Activated CD4-positive, alpha-beta T cell treated with anti-CD3 and anti-CD28 coated beads, Interleukin-2, amount 50 U/mL, for 24 hours (primary cell): ENCODE data around the gene MED25.
"Not testable (repeated sequence)": the region's sequence is repeated elsewhere in the genome, so short reads cannot be mapped to it uniquely, and the experiment has no call there.

Source experiments
- DNase-seq, 2 donors: peaks; one replicate each; pipeline ENCODE4 v3.0.0-alpha.2; 2020; ENCODE audit warnings: low read depth in 1 of 2, low spot score in 1 of 2

The MED25 gene

DNA sequence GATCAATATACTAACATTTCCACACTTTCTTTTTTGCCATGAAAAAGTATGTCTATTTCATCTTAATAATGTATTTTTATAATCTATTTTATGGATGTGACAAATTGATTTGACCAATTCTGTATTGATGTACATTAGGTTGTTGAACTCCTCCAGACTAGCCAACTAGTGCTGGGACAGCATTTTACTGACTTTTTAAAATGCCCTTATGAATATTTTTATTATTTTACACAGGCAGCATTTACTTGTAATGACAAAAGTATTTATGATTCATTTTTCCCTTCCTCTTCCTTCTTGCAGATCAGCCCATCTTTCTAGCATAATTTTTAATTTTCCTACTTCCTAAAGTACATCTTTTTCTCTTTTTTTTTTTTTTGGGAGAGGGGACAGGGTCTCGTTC lies 4.1 kb upstream of the MED25 start:
- no peak for DNase-seq

DNA sequence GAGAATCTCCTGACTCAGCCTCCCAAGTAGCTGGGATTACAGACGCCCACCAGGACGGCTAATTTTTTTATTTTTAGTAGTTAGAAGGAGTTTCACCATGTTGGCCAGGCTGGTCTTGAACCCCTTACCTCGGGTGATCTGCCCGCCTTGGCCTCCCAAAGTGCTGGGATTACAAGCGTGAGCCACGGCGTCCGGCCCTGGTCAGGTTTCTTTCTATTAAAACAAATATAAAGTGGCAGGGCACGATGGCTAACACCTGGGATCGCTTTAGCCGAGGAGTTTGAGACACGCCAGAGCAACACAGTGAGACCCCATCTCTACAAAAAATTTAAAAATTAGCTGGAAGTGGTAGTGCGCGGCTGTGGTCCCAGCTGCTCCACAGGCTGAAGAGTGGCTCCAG lies 1.5 kb upstream of the MED25 start:
- DNase-seq = no peak

DNA sequence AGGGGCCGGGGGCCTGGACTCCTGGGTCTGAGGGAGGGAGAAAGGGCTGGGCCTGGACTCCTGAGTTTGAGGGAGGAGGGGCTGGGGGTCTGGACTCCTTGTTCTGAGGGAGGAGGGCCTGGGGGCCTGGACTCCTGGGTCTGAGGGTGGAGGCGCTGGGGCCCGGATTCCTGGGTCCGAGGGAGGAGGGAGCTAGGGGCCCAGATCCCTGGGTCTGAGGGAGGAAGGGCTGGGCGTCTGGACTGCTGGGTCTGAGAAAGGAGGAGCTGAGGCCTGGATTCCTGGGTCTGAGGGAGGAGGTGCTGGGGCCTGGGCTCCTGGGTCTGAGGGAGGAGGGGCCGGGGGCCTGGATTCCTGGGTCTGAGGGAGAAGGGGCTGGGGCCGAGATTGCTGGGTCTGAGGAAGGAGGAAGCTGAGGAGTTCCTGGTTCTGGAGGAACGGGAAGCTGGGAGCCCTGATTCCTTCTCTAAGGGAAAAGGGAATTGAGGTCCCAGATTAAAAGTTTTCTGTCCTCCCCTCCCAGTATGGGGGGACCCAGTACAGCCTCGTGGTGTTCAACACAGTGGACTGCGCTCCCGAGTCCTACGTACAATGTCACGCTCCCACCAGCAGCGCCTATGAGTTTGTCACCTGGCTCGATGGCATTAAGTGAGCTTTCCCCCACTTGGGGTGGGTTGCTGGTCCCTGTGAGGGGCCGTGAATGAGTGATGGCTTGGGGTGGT lies 721 bp downstream of the MED25 start:
- DNase-seq = no peak

DNA sequence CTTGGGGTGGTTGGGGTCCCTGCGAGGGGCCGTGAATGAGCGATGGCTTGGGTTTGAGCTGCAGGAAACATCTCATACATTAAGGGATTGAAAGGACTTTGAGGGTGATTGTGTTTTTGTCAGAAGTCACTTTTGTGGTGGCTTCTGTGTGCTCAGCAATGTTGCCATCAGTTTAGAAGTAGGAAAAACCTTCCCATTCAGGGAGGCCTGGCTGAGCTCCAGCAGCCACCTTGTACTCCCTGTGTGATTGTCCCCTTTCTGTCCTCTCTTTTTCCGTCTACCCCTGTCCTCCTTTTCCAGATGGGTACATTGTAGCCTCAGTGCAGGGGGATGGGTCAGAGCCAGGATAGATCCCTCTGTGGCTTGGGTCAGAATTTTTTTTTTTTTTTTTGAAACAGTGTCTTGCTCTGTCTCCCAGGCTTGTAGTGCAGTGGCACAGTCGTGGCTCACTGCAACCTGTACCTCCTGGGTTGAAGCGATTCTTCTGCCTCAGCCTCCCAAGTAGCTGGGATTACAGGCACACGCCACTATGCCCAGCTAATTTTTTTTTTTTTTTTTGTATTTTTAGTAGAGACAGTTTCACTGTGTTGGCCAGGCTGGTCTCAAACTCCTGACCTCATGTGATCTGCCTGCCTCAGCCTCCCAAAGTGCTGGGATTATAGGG lies 1.5 kb downstream of the MED25 start:
- not testable (repeated sequence) for DNase-seq

DNA sequence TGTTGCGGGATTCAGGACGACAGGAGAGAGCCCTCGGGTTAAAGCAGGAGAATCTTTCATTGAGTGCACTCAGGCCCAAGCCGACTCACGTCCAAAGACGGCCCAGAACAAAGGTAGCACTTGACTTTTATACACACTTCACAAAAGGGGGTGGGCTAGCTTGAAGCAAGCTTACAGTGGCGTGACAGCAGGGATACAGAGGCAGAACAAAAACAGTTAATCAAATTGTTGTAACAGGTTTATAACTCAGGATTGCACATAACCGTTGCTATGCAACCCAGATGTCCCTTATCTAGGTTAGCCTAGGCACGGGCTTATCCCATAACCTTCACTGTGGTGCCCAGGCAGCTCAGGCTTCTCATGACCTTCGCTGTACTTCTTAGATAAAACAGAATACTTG lies 2.0 kb downstream of the MED25 start:
- no peak for DNase-seq

DNA sequence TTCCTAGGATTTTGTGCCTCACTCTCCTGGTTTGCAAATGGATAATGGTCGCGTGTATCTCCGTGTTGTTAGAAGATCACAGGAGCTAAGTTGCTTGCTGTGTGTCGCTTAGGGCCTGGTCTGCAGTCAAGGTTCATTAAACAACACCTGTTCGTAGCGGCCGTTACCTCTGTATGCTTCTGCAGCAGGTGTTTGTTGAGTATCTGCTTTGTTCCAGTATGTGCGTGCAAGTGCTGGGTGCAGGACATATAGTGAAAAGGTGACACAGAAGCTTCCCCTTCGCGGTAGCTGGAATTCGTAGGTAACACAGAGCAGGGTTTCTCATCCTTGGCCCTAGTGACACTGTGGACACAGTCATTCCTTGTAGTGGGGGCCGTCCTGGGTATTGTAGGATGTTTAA lies 5.4 kb downstream of the MED25 start:
- no peak for DNase-seq

DNA sequence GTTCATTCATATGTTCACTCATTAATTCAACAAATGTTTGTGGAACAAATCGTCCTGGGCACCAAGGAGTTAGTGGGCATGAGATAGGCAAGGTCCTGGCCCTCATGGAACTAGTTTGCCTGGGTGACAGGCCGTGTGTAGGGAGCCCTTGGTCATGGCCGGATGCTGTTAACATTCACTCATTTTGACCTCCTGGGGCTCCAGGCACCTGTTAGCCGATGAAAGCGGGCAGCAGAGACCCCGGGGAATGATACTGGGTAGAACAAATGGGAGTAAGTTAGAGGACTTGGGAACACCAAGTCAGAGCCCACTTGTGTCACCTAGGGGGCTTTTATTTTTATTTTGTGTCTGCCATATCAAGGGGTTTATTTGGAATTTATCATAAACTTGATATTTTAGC lies 6.6 kb downstream of the MED25 start:
- no peak for DNase-seq

DNA sequence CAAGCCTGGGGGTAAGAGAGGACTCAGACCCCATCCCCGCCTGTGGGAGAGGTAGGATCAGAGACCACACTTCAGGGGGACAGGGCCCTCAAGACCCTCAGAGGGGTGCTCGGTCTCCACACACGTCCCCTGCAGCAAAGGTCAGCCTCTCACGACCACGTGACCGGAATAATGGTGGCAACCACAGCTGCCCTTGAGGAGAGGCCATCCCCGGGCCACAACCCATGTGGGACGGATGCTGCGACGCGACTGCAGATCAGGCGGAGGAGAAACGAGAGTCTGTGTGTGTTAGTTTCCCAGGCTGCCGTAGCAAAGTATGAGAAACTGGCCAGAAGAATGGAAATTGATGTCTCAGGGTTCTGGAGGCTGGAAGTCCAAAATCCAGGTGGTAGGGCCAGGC lies 8.9 kb downstream of the MED25 start:
- DNase-seq = no peak

DNA sequence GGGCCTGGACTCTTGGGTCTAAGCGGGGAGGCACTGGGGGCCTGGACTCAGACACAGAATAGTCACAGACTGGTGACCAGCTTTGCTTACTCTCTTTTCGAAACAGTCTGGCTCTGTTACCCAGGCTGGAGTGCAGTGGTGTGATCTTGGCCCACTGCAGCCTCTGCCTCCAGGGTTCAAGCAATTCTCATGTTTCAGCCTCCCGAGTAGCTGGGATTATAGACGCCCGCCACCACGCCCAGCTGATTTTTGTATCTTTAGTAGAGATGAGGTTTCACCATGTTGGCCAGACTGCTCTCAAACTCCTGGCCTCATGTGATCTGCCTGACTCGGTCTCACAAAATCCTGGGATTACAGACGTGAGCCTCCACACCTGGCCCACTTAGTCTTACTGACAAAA lies 11.1 kb downstream of the MED25 start:
- DNase-seq = no peak

DNA sequence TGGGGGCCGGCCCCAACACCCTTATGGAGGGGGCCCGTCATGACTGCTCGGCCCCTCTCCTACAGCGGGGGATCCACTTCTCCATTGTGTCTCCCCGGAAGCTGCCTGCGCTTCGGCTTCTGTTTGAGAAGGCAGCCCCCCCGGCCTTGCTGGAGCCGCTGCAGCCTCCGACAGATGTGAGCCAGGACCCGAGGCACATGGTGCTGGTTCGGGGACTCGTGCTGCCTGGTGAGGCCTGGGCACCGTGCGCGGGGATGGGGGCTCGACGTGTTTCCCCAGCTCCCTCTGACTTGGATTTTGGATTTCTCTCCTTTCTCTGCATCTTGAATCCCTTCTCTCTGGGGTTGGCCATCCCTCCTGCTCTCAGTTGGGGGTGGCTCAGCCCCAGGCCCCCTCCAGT lies 11.6 kb downstream of the MED25 start:
- DNase-seq = no peak

DNA sequence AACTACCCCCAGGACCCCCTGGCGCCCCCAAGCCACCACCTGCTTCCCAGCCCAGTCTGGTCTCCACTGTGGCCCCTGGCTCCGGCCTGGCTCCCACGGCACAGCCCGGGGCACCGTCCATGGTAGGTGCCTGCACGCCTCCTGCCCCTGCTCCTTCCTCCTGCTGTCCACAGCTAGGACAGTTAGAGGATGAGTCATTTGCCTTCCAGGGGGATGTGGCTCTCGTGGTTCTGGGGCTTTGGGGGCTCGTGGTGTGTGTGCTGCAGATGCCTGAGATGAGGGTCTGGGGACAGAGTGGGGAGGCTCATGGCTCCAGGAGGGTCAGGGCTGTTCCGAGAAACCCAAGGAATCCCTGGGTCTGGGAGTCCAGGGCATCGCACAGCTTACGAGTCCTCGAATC lies 12.7 kb downstream of the MED25 start:
- DNase-seq = no peak

DNA sequence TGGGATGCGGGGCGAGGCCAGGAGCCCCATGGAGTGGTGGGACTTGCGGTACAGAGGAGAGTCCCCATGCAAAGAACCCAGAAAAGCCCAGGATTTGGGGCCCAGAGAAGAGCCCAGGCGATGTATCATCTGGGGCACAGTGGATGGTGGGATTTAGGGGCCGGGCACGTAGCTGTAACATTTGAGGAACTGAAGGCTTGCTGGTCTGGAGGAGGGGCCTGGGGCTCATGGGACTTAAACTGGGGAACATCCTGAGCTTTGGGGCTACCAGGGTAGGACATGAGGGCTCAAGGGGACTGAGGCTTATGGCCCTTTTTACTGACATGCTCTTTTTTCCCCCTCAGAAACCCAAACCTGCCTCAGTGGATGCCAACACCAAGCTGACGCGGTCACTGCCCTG lies 13.5 kb downstream of the MED25 start:
- DNase-seq = no peak

DNA sequence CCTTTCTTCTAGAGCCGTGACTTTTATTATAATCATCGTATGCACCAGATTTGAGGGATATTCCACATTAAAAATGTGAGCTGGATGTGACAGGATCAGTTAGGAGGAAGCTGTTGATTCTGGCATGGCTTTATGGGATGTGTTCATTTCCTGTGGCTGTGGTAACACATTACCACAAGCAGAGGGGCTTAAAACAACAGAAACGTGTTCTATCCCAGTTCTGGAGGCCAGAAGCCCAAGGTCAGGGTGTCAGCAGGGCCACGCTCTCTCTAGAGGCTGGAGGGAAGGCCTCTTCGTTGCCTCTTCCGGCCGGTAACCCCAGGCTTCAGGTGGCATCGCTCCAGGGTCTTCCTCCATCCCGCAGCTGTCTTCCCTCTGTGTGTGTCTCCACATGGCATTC lies 14.5 kb downstream of the MED25 start:
- no peak for DNase-seq

DNA sequence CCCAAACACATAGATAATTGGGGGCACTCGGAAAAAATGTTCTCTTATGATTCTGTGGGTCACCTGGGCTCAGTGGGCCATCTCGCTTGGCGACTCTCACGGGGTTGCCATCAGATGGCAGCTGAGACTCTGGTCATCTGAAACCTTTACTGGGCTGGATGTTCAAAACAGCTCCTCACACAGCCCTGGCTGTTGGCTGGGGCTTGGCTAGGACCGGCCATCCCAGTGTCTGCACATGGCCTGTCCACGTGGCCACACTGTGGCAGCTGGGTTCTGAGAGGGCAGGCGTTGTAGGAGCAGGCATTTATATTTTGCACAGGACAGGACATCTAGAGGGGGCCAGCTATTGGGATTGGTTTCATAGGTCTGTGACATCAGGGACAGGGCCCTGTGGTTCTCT lies 15.5 kb downstream of the MED25 start:
- no peak for DNase-seq

DNA sequence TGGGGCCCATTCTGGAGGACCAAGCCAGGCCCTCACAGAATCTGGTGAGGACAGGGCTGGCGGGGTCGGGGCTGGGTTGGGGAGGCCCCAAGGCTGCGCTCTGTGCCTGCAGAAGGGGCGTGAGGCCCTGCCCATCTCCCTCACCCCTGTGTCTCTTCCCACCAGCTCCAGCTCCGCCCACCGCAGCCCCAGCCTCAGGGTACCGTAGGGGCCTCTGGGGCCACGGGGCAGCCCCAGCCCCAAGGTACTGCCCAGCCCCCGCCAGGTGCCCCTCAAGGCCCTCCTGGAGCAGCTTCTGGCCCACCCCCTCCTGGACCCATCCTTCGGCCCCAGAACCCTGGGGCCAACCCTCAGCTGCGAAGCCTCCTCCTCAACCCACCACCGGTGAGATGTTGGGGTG lies 17.5 kb downstream of the MED25 start:
- no peak for DNase-seq

DNA sequence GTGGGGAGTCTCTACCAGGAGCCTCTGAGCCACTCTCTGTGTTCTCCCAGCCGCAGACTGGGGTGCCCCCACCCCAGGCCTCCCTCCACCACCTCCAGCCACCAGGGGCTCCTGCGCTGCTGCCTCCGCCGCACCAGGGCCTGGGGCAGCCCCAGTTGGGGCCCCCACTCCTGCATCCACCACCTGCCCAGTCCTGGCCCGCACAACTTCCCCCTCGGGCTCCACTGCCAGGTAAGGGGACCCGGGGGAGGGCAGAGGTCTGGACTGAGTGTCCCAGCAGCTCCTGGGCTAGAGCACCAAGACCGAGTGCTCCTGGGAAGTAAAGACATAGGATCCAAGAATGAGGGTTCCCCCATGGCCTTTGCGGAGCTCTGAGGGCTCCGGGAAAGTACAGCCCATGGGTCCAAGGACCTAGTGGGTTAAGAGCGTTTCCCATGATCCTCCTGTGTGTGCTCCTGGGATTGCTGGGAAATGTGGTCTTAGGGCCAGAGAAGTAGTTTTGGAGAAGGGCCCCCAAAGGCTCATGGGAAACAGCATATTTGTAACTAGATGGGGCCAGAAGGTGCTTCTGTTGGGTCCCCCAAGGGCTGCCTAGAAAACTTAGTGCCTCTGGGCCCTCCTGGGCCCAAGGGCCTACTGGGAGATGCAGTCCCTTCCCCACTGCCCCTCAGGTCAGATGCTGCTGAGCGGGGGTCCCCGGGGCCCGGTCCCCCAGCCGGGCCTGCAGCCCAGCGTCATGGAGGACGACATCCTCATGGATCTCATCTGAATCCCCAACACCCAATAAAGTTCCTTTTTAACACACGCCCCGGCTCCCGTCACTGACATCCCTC lies 18.3 kb downstream of the MED25 start:
- DNase-seq = no peak

DNA sequence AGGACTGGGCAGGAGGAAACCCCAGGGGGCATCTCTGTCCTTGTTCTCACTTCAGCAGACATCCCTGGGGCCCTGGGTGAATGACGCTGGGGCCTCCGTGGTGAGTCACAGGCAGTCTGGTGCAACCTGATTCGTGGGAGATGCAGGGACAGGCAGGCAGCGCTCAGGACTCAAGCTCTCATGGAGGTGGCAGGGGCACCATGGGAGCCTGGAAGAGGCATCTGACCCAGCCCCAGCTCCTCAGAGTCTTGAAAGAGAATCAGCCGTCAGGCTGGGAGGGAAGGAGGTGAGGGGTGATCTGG lies 18.9 kb downstream of the MED25 start:
- no peak for DNase-seq

DNA sequence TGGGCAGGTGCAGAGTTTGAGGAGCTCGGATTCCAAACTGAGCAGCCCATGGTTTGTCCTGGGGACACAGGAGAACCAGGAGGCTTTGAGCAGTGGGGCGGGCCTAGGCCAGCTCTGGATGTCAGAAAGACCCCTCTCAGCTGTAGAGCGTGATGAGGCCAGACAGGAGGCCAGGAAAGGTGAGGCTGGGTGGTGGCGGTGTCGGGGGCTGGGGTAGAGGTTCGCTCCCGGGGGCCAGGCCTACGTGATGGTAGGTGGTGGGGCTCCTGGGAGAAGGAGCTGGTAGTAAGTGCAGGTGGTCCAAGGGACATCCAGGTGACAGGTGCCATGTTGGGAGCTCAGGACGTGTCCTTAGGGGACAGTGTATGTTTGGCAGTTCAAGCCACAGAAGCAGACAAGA lies 19.3 kb downstream of the MED25 start:
- DNase-seq = no peak

DNA sequence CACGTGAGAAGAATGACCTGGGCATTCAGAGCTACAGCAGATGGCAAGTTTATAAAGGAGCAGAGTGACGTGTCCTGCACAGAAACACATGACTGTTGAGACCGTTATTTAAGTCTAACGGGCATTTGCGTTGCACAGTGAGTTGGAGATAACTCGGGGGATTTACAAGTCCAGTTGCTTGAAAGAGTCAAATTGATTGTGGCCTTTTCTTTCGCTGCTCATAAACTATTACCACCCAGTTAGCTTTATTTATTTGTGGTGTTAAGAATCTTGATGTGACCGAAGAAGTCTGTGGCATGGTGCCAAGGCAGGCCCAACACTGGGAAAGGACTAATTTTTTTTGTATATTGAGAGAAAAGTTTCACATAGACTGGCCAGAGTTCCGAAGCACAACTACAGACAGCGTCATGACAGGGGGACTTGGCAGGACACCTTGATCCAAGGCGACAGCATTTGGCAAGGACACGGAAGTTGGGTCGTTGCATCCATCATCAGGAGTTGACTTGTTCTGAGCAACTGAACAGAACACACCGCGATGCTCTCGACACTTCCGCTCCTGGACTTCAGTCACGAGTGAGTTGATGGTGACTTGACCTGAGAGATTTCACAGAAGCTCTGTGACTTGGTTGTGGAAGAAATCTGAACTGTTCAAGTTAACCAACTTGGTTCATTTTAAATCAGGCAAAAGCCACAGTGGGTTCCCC lies 20.9 kb downstream of the MED25 start:
- DNase-seq = no peak

DNA sequence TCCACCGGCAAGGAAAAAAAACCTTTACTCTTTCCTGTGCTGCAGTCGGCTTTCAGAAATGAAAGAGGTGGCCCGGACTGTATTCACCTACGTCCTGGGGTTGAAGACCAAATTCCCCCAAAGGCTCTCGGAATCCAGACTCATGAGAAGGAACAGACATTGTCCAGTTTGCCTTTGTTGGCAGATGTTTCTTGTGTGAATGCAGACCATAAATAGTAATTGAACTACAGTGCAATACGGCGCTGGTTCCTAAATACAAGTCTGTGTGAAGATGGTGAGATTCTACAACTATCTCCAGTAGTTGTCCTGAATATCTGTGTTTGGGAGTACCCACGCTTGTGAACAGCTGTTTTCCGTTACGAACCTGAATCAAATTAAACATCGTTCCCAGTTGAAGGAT lies 21.6 kb downstream of the MED25 start:
- DNase-seq = no peak

DNA sequence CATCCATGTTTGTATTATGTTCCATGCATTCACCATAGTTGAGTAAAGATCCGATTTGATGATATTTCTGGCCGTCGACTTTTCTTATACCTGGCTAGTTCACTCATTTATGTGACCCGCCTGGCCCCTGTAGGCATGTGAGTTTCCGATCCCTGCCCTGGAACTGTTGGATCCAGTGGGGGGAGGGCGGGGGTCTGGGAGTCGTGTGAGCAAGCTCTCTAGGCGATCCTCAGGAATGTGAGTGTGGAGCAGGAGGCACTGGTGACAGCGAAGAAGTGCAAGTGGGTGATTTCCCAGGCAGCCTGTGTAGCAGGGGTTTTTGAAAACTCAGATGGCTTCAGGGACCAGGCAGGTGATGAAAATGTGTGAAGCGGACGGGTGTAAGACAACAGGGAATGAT lies 22.2 kb downstream of the MED25 start:
- no peak for DNase-seq

DNA sequence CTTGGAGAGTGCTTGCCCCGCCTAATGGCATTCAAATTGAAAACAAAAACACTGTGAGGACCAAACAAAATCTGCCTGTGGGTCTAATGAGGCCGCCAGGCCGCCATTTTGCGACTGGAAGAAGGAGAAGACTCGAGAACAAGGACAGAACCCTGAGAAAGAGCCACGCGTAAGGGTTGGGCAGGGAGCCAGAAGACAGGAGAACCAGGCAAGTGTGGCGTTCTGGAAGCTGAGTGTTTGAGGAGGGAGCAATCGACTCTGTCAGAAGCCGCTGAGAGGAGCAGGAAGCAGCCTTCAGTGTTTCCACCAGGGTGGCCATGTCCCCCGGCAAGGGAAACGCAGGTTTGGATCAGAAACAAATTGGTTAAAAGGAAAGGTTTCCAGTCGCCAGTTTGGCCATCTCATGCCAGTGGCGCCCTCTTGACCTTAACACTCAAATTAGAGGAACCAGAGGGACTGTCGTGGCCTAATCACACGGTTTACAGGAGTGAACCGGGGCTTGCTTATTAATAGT lies 22.7 kb downstream of the MED25 start:
- DNase-seq = no peak
